B cell (primary cell): ENCODE data around the gene SLC35E1. TPM values are rescaled to one million over a fixed set of nuclear protein-coding genes. Genes with fewer than 3 reads are reported as not detected.

Experiments
- ATAC-seq: fragments of 200-7000 bp; cut with Tn5 transposase; one replicate; pipeline ENCODE4 v1.10.0; 2021; ENCODE audit warnings: low read depth, mild to moderate bottlenecking, moderate number of reproducible peaks, moderate library complexity
- CTCF ChIA-PET: fragments of 350-600 bp; sonication (Branson Sonifier 250); formaldehyde crosslinking; loops from one replicate; lab custom pipeline; 2021; ENCODE audit warnings: antibody characterized with exemption, inconsistent platforms; lab: Charles Lee
- POLR2A ChIA-PET: fragments of 350-600 bp; sonication (Branson Sonifier 250); formaldehyde crosslinking; loops from one replicate; lab custom pipeline; 2021; ENCODE audit warnings: antibody characterized with exemption; lab: Charles Lee
- DNase-seq: peaks from one replicate; pipeline ENCODE4 v3.0.0; 2013
- H2AFZ ChIP-seq: 2 replicates; pipeline ENCODE4 v1.6.1; 2012; ENCODE audit warnings: mild to moderate bottlenecking, low read depth, low read length; ENCODE audit not compliant: insufficient read depth, poor library complexity, severe bottlenecking
- H3K27ac ChIP-seq, 2 donors: 1 replicate in 1 of 2; 2 replicates in 1 of 2; pipeline ENCODE4 v1.5.1; 2012 to 2013; ENCODE audit warnings: low read length in 2 of 2, mild to moderate bottlenecking in 2 of 2, moderate library complexity in 1 of 2
- H3K27me3 ChIP-seq, 4 experiments: fragments of 200-600 bp in 1 of 4; sonication (generic) in 1 of 4; replicated peaks in 1 of 4; 1 replicate in 2 of 4; 2 replicates in 2 of 4; pipeline versions ENCODE4 v1.6.1 to v1.7.0; 2013 to 2016; ENCODE audit warnings: low read length in 3 of 4, mild to moderate bottlenecking in 2 of 4, mixed read lengths in 1 of 4, moderate library complexity in 1 of 4; ENCODE audit not compliant: insufficient read depth in 4 of 4, control insufficient read depth in 3 of 4; ENCODE audit errors: control extremely low read depth in 1 of 4
- H3K36me3 ChIP-seq, 2 experiments: replicated peaks in 1 of 2; 1 replicate in 1 of 2; 2 replicates in 1 of 2; pipeline versions ENCODE4 v1.6.1 to v1.7.1; 2013; ENCODE audit warnings: low read length in 1 of 2; ENCODE audit not compliant: insufficient read depth in 2 of 2, control insufficient read depth in 1 of 2; ENCODE audit errors: control extremely low read depth in 1 of 2, extremely low read depth in 1 of 2
- H3K4me1 ChIP-seq, 2 donors: fragments of 200-600 bp in 1 of 2; sonication (generic) in 1 of 2; 1 replicate in 1 of 2; 2 replicates in 1 of 2; pipeline versions ENCODE4 v1.5.1 to v1.6.1; 2013 to 2017; ENCODE audit warnings: low read length in 2 of 2; ENCODE audit not compliant: control insufficient read depth in 2 of 2, insufficient read depth in 2 of 2
- H3K4me2 ChIP-seq: replicated peaks from 2 replicates; pipeline ENCODE3; 2012; ENCODE audit warnings: mild to moderate bottlenecking, low read depth, low read length; ENCODE audit not compliant: poor library complexity, severe bottlenecking
- H3K4me3 ChIP-seq, 5 experiments: fragments of 200-600 bp in 1 of 5; sonication (generic) in 1 of 5; 1 replicate in 3 of 5; 2 replicates in 2 of 5; pipeline versions ENCODE4 v1.5.1 to v1.7.0; 2011 to 2016; ENCODE audit warnings: low read length in 4 of 5, mild to moderate bottlenecking in 4 of 5, low read depth in 2 of 5, control low read depth in 1 of 5, moderate library complexity in 1 of 5; ENCODE audit not compliant: insufficient read depth in 1 of 5; ENCODE audit errors: control extremely low read depth in 1 of 5, extremely low read depth in 1 of 5
- H3K79me2 ChIP-seq: fragments of 200-600 bp; sonication (generic); one replicate; pipeline ENCODE4 v1.6.0; 2016; ENCODE audit warnings: low read length; ENCODE audit not compliant: control insufficient read depth, insufficient read depth
- H3K9ac ChIP-seq: fragments of 200-600 bp; sonication (generic); 2 replicates; pipeline ENCODE4 v1.6.1; 2017; ENCODE audit warnings: mild to moderate bottlenecking, low read length, moderate library complexity
- H3K9me3 ChIP-seq, 3 donors: one replicate each; pipeline versions ENCODE4 v1.6.1 to v1.7.1; 2013; ENCODE audit warnings: low read length in 2 of 3; ENCODE audit not compliant: control insufficient read depth in 2 of 3, insufficient read depth in 1 of 3; ENCODE audit errors: control extremely low read depth in 1 of 3
- H4K20me1 ChIP-seq: 2 replicates; pipeline ENCODE4 v1.6.0; 2012; ENCODE audit warnings: mild to moderate bottlenecking, low read length; ENCODE audit not compliant: insufficient read depth, control insufficient read depth, poor library complexity, severe bottlenecking
- H3K27ac Mint-ChIP-seq: one replicate; pipeline ENCODE4 v1.8.0; 2021; ENCODE audit warnings: mixed read lengths
- H3K27me3 Mint-ChIP-seq: one replicate; pipeline ENCODE4 v1.8.0; 2021; ENCODE audit warnings: mixed read lengths
- H3K4me1 Mint-ChIP-seq: one replicate; pipeline ENCODE4 v1.8.0; 2021; ENCODE audit warnings: mixed read lengths
- H3K4me3 Mint-ChIP-seq: one replicate; pipeline ENCODE4 v1.8.0; 2021; ENCODE audit warnings: mixed read lengths
- H3K9me3 Mint-ChIP-seq: one replicate; pipeline ENCODE4 v1.8.0; 2022; ENCODE audit warnings: mixed read lengths; ENCODE audit not compliant: insufficient read depth
- EZH2 ChIP-seq: IDR thresholded peaks from 2 replicates; pipeline ENCODE4 v1.6.1; 2012; ENCODE audit warnings: borderline replicate concordance, low read depth, mild to moderate bottlenecking, moderate library complexity, low read length; ENCODE audit not compliant: insufficient read depth, poor library complexity, severe bottlenecking
- WGBS: methylation state at CpG from one replicate; pipeline ENCODE4 v1.1.5; 2013; ENCODE audit warnings: missing lambda C conversion rate; ENCODE audit not compliant: insufficient coverage; 5-methylcytosine and 5-hydroxymethylcytosine counted together
- intact Hi-C: fragments of 100-400 bp; cut with micrococcal nuclease; formaldehyde crosslinking; loops from one replicate; pipeline ENCODE4 v1.10.0; 2022
- polyA plus RNA-seq: library from polyadenylated mRNA; depleted of rRNA; stranded (reverse); fragments of >200 nt; gene quantifications from 2 replicates; pipeline ENCODE4 v1.2.3, GENCODE V29; 2012
- total RNA-seq, 2 donors: library from RNA; stranded (reverse); fragments of 120-200 nt in 1 of 2; gene quantifications; 1 replicate in 1 of 2; 2 replicates in 1 of 2; pipeline versions ENCODE4 v1.2.3 to v1.2.4, GENCODE V29; 2013 to 2022
- TF ChIP-seq, protein P1 (sequence below): fragments of 200-600 bp; IDR thresholded peaks from one replicate; pipeline ENCODE4 v1.8.0; 2022; ENCODE audit warnings: antibody characterized with exemption, mild to moderate bottlenecking

The SLC35E1 gene
- total and polyA plus RNA-seq, 2 donors (not counting 1 experiment from before 2014, with no cell fraction given), result 23.4 to 46.8 TPM

- no peaks in the 10 kb centered on the region for H3K27me3 Mint-ChIP-seq
- WGBS, result under 1% methylated on average over 75 of the region's 75 CpGs
- H3K9me3 Mint-ChIP-seq, result no peaks in the 10 kb centered on the region
- Histone ChIP-seq H3K4me3 (peak overlapping the region; percentile 38 to 90 (median 70)), H3K27ac (peak overlapping the region in 1 of 2 donors; percentile 80), H3K4me2 (peak overlapping the region; percentile 82), H3K36me3 (peaks cover 0 to 47% of the 10 kb centered on the region in 2 experiments), H3K27me3 (no peaks in the 10 kb centered on the region), H3K9me3 (no peaks in the 10 kb centered on the region), H3K9ac (peak overlapping the region; percentile 92), H2AFZ (peak overlapping the region; percentile 86), H3K4me1 (peaks cover 27 to 39% of the 10 kb centered on the region in 2 donors), H3K79me2 (peaks cover 82% of the 10 kb centered on the region), H4K20me1 (peaks cover 29% of the 10 kb centered on the region)
- ChIA-PET CTCF (interaction anchor here (2.5 to 4.2 kb wide), 2 partner anchors 13 to 16 kb away, joined by 18 to 26 read pairs; no protein-coding TSS in a partner anchor), POLR2A (interaction anchor here (0.6 to 4.5 kb wide), 3 partner anchors 13 to 1191 kb away, joined by 3 to 73 read pairs (median 6); no protein-coding TSS in a partner anchor)
- ATAC-seq, result peak; percentile 25
- peak overlapping the region; percentile 68 for H3K27ac Mint-ChIP-seq
- TF ChIP-seq, protein P1, sequence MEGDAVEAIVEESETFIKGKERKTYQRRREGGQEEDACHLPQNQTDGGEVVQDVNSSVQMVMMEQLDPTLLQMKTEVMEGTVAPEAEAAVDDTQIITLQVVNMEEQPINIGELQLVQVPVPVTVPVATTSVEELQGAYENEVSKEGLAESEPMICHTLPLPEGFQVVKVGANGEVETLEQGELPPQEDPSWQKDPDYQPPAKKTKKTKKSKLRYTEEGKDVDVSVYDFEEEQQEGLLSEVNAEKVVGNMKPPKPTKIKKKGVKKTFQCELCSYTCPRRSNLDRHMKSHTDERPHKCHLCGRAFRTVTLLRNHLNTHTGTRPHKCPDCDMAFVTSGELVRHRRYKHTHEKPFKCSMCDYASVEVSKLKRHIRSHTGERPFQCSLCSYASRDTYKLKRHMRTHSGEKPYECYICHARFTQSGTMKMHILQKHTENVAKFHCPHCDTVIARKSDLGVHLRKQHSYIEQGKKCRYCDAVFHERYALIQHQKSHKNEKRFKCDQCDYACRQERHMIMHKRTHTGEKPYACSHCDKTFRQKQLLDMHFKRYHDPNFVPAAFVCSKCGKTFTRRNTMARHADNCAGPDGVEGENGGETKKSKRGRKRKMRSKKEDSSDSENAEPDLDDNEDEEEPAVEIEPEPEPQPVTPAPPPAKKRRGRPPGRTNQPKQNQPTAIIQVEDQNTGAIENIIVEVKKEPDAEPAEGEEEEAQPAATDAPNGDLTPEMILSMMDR, result no peak
- no peak for TF ChIP-seq EZH2
- peaks cover 45% of the 10 kb centered on the region for H3K4me1 Mint-ChIP-seq
- DNase-seq, result no peak
- intact Hi-C loops, result loop anchor here (1.0 kb wide), 6 partner anchors 12 to 88 kb away; partner anchors contain the start of genes C19orf44, CALR3, CHERP and MED26
- peak overlapping the region; percentile 80 for H3K4me3 Mint-ChIP-seq
Observed at GRCh38 chr19:16571822-16572331, 338 bp downstream of the SLC35E1 start.

- peaks cover 30 to 44% of the 10 kb centered on the region in 2 donors for H3K4me1 ChIP-seq
- peak overlapping the region; percentile 86 for H2AFZ ChIP-seq
- peaks cover 25% of the 10 kb centered on the region for H4K20me1 ChIP-seq
- peak overlapping the region; percentile 68 for H3K27ac Mint-ChIP-seq
- no peaks in the 10 kb centered on the region for H3K27me3 Mint-ChIP-seq
- peak overlapping the region; percentile 80 for H3K4me3 Mint-ChIP-seq
- TF ChIP-seq EZH2, result no peak
- peaks cover 49% of the 10 kb centered on the region for H3K4me1 Mint-ChIP-seq
- no peaks in the 10 kb centered on the region for H3K9me3 ChIP-seq
- ChIA-PET CTCF (interaction anchor here (4.2 kb wide), 1 partner anchor 16 kb away, joined by 26 read pairs; no protein-coding TSS in a partner anchor), POLR2A (interaction anchor here (0.6 to 4.5 kb wide), 2 partner anchors 14 to 1191 kb away, joined by 3 to 73 read pairs; no protein-coding TSS in a partner anchor)
- H3K36me3 ChIP-seq, result peaks cover 0 to 47% of the 10 kb centered on the region in 2 experiments
- no peaks in the 10 kb centered on the region for H3K9me3 Mint-ChIP-seq
- H3K4me3 ChIP-seq, result peak overlapping the region; percentile 38 to 90 (median 70)
- WGBS, result 9% methylated on average over 6 of the region's 6 CpGs
- H3K27ac ChIP-seq, result peak overlapping the region in 1 of 2 donors; percentile 80
- H3K79me2 ChIP-seq, result peaks cover 76% of the 10 kb centered on the region
- H3K4me2 ChIP-seq, result peak overlapping the region; percentile 82
- H3K27me3 ChIP-seq, result no peaks in the 10 kb centered on the region
- no peak for DNase-seq
- intact Hi-C loops, result no loop called here
- ATAC-seq, result no peak
- H3K9ac ChIP-seq, result peak overlapping the region; percentile 92
Observed at GRCh38 chr19:16571283-16571682, 932 bp downstream of the SLC35E1 start.
